ENCODE measurements around the gene ITPRIP. TPM values are rescaled to one million over a fixed set of nuclear protein-coding genes. Genes with fewer than 3 reads are reported as not detected.

ITPRIP gene
- total RNA-seq, 2 donors from 2014 or later, result 4.7 to 7.9 TPM

DNA sequence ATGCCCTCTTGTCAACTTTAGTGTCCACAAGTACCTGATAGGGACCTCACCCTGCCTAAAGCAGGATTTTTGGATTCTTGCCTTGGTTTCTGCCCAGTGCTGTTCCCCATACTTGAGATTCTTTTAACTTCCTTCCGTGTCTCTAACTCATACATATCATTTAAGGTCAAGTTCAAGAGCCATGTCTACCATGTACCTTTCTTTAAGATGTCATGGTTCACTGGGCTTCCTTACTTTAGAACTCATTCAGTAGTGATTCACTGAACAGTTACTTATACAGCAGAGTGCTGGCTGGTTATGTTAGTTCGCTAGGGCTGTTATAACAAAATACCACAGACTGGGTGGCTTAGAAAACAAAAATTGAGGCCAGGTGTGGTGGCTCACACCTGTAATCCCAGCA is 10.3 kb upstream of the ITPRIP start:
- no peak for TF ChIP-seq POLR2A (IDR thresholded peaks at IDR 0.05)
- TF ChIP-seq, protein P1, sequence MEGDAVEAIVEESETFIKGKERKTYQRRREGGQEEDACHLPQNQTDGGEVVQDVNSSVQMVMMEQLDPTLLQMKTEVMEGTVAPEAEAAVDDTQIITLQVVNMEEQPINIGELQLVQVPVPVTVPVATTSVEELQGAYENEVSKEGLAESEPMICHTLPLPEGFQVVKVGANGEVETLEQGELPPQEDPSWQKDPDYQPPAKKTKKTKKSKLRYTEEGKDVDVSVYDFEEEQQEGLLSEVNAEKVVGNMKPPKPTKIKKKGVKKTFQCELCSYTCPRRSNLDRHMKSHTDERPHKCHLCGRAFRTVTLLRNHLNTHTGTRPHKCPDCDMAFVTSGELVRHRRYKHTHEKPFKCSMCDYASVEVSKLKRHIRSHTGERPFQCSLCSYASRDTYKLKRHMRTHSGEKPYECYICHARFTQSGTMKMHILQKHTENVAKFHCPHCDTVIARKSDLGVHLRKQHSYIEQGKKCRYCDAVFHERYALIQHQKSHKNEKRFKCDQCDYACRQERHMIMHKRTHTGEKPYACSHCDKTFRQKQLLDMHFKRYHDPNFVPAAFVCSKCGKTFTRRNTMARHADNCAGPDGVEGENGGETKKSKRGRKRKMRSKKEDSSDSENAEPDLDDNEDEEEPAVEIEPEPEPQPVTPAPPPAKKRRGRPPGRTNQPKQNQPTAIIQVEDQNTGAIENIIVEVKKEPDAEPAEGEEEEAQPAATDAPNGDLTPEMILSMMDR (IDR thresholded peaks at IDR 0.05), result no peak
- H3K36me3 ChIP-seq (replicated peaks in 1 of 2; ENCODE audit: insufficient read depth in 1 of 2, low read depth in 2 of 2), result no peaks in the 10 kb centered on the region
- WGBS, 2 donors, result 76 to 80% methylated on average over 2 of the region's 2 CpGs
- intact Hi-C loops (cut with DNase I), result loop anchor here (5.0 kb wide), 2 partner anchors 41 to 56 kb away; no protein-coding TSS in a partner anchor
- no peaks in the 10 kb centered on the region for H3K27me3 ChIP-seq
- DNase-seq, result no peak
- no peak for ATAC-seq
- H3K4me3 ChIP-seq, result no peak overlapping the region
- peaks cover 16% of the 10 kb centered on the region for H3K4me1 ChIP-seq
- H3K27ac ChIP-seq, result no peak overlapping the region
- H3K9me3 ChIP-seq, result no peaks in the 10 kb centered on the region

DNA sequence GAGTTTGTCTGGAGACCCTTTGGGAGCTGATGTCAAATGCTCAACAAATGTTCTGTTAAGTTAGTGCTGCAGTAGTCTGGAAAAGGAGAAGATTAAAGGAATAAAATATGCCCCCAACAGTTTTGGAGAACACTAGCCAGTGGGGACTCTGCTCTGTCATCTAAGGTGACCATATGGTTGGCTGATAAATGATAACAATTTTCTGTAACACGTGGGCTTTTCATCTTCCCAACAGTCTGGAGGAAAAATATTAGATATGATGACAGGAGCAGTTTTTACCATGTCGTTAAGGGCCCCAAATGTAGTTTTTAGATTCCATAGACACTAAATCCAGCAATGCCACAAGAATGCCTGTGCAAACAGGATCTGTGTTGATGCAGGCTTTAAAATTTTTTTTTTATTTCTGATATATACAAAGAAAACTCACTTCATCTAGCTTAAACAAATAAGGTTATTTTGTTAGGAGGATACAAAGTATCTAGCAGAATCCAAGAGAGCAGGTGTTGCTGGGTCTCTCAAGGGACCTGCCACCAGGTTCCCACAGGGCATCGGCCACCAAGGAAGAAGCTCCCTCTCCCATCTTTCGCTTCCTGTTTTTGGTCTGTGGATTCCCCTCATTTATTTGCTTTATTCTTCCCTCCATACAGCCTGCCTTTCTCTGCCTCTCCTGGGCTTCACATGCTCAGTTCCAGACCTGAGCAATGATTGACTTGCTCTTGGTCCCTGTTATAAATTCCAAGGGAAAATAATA is 9.2 kb upstream of the ITPRIP start:
- Histone ChIP-seq H3K9me3 (no peaks in the 10 kb centered on the region), H3K4me3 (no peak overlapping the region), H3K27ac (no peak overlapping the region), H3K36me3 (replicated peaks in 1 of 2; ENCODE audit: insufficient read depth in 1 of 2, low read depth in 2 of 2) (no peaks in the 10 kb centered on the region), H3K4me1 (peaks cover 15% of the 10 kb centered on the region), H3K27me3 (no peaks in the 10 kb centered on the region)
- WGBS, 2 donors, result 58 to 68% methylated on average over 4 of the region's 4 CpGs
- DNase-seq (no peak), ATAC-seq (no peak)
- TF ChIP-seq, protein P1 (IDR thresholded peaks at IDR 0.05), result no peak
- no peak for TF ChIP-seq POLR2A (IDR thresholded peaks at IDR 0.05)
- intact Hi-C loops (cut with DNase I), result loop anchor here (5.0 kb wide), 2 partner anchors 40 to 55 kb away; no protein-coding TSS in a partner anchor

GRCh38 chr10:104345941-104346340 is 7.7 kb upstream of the ITPRIP start:
- WGBS, 2 donors, result 62 to 74% methylated on average over 4 of the region's 4 CpGs
- DNase-seq, result no peak
- Histone ChIP-seq H3K27me3 (no peaks in the 10 kb centered on the region), H3K9me3 (no peaks in the 10 kb centered on the region), H3K4me1 (peaks cover 16% of the 10 kb centered on the region), H3K36me3 (replicated peaks in 1 of 2; ENCODE audit: insufficient read depth in 1 of 2, low read depth in 2 of 2) (no peaks in the 10 kb centered on the region), H3K4me3 (no peak overlapping the region), H3K27ac (no peak overlapping the region)
- TF ChIP-seq, protein P1 (IDR thresholded peaks at IDR 0.05), result no peak
- TF ChIP-seq POLR2A (IDR thresholded peaks at IDR 0.05), result no peak
- intact Hi-C loops (cut with DNase I), result loop anchor here (5.0 kb wide), 2 partner anchors 39 to 54 kb away; no protein-coding TSS in a partner anchor
- no peak for ATAC-seq

GRCh38 chr10:104345515-104345914 is 7.2 kb upstream of the ITPRIP start:
- Histone ChIP-seq H3K4me1 (peaks cover 20% of the 10 kb centered on the region), H3K4me3 (no peak overlapping the region), H3K9me3 (no peaks in the 10 kb centered on the region), H3K36me3 (replicated peaks in 1 of 2; ENCODE audit: insufficient read depth in 1 of 2, low read depth in 2 of 2) (no peaks in the 10 kb centered on the region), H3K27me3 (no peaks in the 10 kb centered on the region), H3K27ac (no peak overlapping the region)
- DNase-seq, result no peak
- intact Hi-C loops (cut with DNase I), result loop anchor here (5.0 kb wide), 2 partner anchors 38 to 53 kb away; no protein-coding TSS in a partner anchor
- TF ChIP-seq POLR2A (IDR thresholded peaks at IDR 0.05), result no peak
- TF ChIP-seq, protein P1 (IDR thresholded peaks at IDR 0.05), result no peak
- ATAC-seq, result no peak

DNA sequence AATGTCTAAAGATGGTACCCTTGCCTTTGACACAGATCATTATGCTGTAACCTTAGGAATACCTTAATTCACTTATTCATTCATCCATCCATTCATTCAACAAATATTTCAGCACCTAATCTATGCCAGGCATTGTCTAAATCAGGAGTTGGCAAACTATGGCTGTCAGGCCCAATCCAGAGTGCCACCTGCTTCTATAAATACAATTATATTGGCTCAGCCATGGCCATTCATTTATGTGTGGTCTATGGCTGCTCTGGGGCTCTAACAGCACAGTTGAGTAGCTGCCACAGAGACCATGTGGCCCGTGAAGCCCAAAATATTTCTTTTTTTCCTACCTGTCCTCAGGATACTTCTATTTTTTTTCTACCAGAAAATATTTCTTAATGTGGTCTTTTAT is 6.0 kb upstream of the ITPRIP start:
- Histone ChIP-seq H3K36me3 (replicated peaks in 1 of 2; ENCODE audit: insufficient read depth in 1 of 2, low read depth in 2 of 2) (no peaks in the 10 kb centered on the region), H3K4me3 (no peak overlapping the region), H3K27ac (no peak overlapping the region), H3K9me3 (no peaks in the 10 kb centered on the region), H3K4me1 (peaks cover 17% of the 10 kb centered on the region), H3K27me3 (no peaks in the 10 kb centered on the region)
- 95% methylated on average over 1 of the region's 1 CpG for WGBS, 2 donors
- TF ChIP-seq, protein P1 (IDR thresholded peaks at IDR 0.05), result no peak
- TF ChIP-seq POLR2A (IDR thresholded peaks at IDR 0.05), result no peak
- no peak for DNase-seq
- ATAC-seq, result no peak
- intact Hi-C loops (cut with DNase I), result no loop called here

All from body of pancreas (tissue), 4 donors.